GM10266 (cell line): Measurements from ENCODE around the gene TULP4.

Experiments
- DNase-seq: peaks from one replicate; pipeline ENCODE4 v3.0.0; 2012; ENCODE audit errors: extremely low spot score
- CTCF ChIP-seq: IDR thresholded peaks from 2 replicates; pipeline ENCODE4 v1.5.1; 2012; ENCODE audit warnings: mild to moderate bottlenecking, low read depth; ENCODE audit not compliant: control insufficient read depth, insufficient read depth; ENCODE audit errors: missing control alignments

TULP4 gene

GRCh38 chr6:158498362-158498761 is 186.1 kb downstream of the TULP4 start:
- DNase-seq, result no peak
- TF ChIP-seq CTCF, result no peak

GRCh38 chr6:158499601-158500000 is 187.3 kb downstream of the TULP4 start:
- DNase-seq, result no peak

DNA sequence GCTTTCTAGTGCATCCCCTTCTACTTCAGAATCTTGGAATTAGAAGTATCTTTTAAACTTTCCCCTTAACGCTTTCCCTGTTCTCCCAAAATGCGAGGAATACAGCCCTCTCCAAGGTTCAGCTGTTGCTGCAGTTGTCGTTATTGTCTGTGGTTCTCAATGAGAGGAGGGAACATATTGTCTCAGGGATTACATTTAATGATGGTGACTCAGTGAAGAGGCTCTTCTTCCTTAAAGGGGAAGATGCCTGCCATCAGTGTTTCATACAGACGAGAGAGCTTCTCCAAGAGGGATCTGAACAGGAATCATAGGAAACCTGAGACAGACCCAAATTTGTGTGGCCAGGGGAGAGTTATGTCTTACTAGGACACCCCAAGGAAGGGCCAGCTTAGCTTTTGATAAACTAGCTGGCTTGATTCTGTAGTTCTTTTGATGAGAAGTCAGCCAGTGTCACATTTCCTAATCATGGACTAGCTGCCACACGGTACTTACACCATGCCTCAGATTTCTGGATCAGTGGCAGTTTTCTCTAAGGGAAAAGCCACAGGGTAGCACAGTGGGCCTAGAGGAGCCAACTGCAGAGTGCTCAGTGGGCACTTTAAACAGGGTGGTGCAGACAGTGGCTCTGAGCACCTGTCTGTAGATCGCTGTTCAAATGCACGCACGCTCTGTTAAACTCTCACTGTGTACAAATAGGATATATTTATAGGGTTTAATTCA is 187.9 kb downstream of the TULP4 start:
- no peak for TF ChIP-seq CTCF
- DNase-seq, result no peak

More at GRCh38 chr6:158499601-158500000, 187.3 kb downstream of the TULP4 start:
- TF ChIP-seq CTCF, result no peak

- no peak for TF ChIP-seq CTCF
- DNase-seq, result no peak
Measured at GRCh38 chr6:158501360-158502262, 189.3 kb downstream of the TULP4 start.

GRCh38 chr6:158502263-158502950 is 190.1 kb downstream of the TULP4 start:
- DNase-seq, result no peak
- no peak for TF ChIP-seq CTCF

GRCh38 chr6:158503222-158503621 is 191.0 kb downstream of the TULP4 start:
- no peak for DNase-seq
- no peak for TF ChIP-seq CTCF
